ENCODE data around the gene RC3H1. TPM values are rescaled to one million over a fixed set of nuclear protein-coding genes. Genes with fewer than 3 reads are reported as not detected.

The RC3H1 gene
- total and polyA plus RNA-seq, 2 of the 8 experiments (the other 6 are each of a cell fraction or from before 2014, with no cell fraction given), result 7.4 to 32.2 TPM

- DNase-seq (ENCODE audit: low read depth in 1 of 2, low spot score in 2 of 2), result no peak
- H4K20me1 ChIP-seq (replicated peaks in 1 of 2; ENCODE audit: control insufficient read depth in 1 of 2, insufficient read depth in 2 of 2, low read length in 2 of 2), result no peaks in the 10 kb centered on the region
- H3K79me2 ChIP-seq (ENCODE audit: control insufficient read depth in 1 of 2, insufficient read depth in 2 of 2, low read length in 2 of 2), result no peaks in the 10 kb centered on the region
- H3K27me3 ChIP-seq (replicated peaks in 1 of 4; ENCODE audit: control insufficient read depth in 3 of 4, extremely low read depth in 1 of 4, insufficient read depth in 3 of 4, low read length in 3 of 4), result peaks cover 0 to 7% (median 4%) of the 10 kb centered on the region in 4 experiments; a peak in 6 of 7 replicates
- H3K4me2 ChIP-seq (ENCODE audit: insufficient read depth in 1 of 2, low read depth in 2 of 2, low read length in 2 of 2), result no peak overlapping the region
- no peaks in the 10 kb centered on the region for H3K9me3 ChIP-seq (ENCODE audit: insufficient read depth in 2 of 2, low read depth in 1 of 2, low read length in 1 of 2)
- H2BK5ac ChIP-seq (ENCODE audit: low read depth, low read length), result no peak overlapping the region
- H3K4me1 ChIP-seq (replicated peaks in 1 of 4; ENCODE audit: control insufficient read depth in 3 of 4, insufficient read depth in 4 of 4, low read length in 3 of 4), result peaks cover 0 to 1% (median 0%) of the 10 kb centered on the region in 4 experiments; a peak in 2 of 7 replicates
- no peak overlapping the region for H3K4ac ChIP-seq (replicated peaks; ENCODE audit: insufficient read length, low read depth, low read length)
- H3K9ac ChIP-seq (replicated peaks in 1 of 4; ENCODE audit: extremely low read depth in 1 of 4, low read depth in 3 of 4, low read length in 3 of 4), result no peak overlapping the region
- ChIA-PET CTCF (ENCODE audit: partially characterized antibody) (interaction anchor here (0.6 to 1.0 kb wide), 3 partner anchors 11 to 637 kb away, joined by 3 to 4 read pairs (median 3); no protein-coding TSS in a partner anchor), POLR2A (ENCODE audit: partially characterized antibody) (interaction anchor here (1.6 kb wide), 1 partner anchor 168 kb away, joined by 4 read pairs; no protein-coding TSS in a partner anchor)
- no peak overlapping the region for H2BK20ac ChIP-seq (ENCODE audit: low read length)
- no peaks in the 10 kb centered on the region for H3K36me3 ChIP-seq (ENCODE audit: control insufficient read depth in 2 of 4, insufficient read depth in 4 of 4, low read length in 3 of 4)
- no peaks in the 10 kb centered on the region for H3K79me1 ChIP-seq (ENCODE audit: low read depth, low read length)
- no peak overlapping the region for H2AFZ ChIP-seq (ENCODE audit: low read length)
- no peak overlapping the region for H3K27ac ChIP-seq (ENCODE audit: low read depth, low read length)
- no peak overlapping the region for H2AK5ac ChIP-seq (ENCODE audit: low read depth, low read length)
- no peak overlapping the region for H3K56ac ChIP-seq (replicated peaks; ENCODE audit: insufficient read length, low read depth, low read length)
- no peak overlapping the region for H2BK120ac ChIP-seq (replicated peaks; ENCODE audit: low read depth, low read length)
- no peak overlapping the region for H4K5ac ChIP-seq (ENCODE audit: insufficient read length, low read depth, low read length)
- H4K8ac ChIP-seq (ENCODE audit: extremely low read depth, insufficient read depth, low read length), result no peak overlapping the region
- H3K14ac ChIP-seq (ENCODE audit: insufficient read length), result no peak overlapping the region
- H3K18ac ChIP-seq (ENCODE audit: extremely low read depth, low read length), result no peak overlapping the region
- no peak overlapping the region for H4K91ac ChIP-seq (replicated peaks; ENCODE audit: insufficient read length, low read length)
- no peaks in the 10 kb centered on the region for H3K23me2 ChIP-seq (ENCODE audit: low read depth, low read length)
- H3K23ac ChIP-seq (ENCODE audit: insufficient read length), result no peak overlapping the region
- no peak overlapping the region for H3K4me3 ChIP-seq (ENCODE audit: extremely low read depth in 1 of 4, insufficient read depth in 2 of 4, low read depth in 3 of 4, low read length in 4 of 4)
- H2BK15ac ChIP-seq (ENCODE audit: low read length), result no peak overlapping the region
- no peak overlapping the region for H2BK12ac ChIP-seq (ENCODE audit: low read depth, low read length)
- no peak for FAIRE-seq
- TF ChIP-seq USF2 (IDR thresholded peaks at IDR 0.05; ENCODE audit: low read length), result no peak
- TF ChIP-seq POLR2AphosphoS5 (IDR thresholded peaks at IDR 0.05; ENCODE audit: low read depth, low read length), result no peak
- TF ChIP-seq SIX5 (IDR thresholded peaks at IDR 0.05; ENCODE audit: low read depth, low read length), result no peak
- TF ChIP-seq JUND (IDR thresholded peaks at IDR 0.05; ENCODE audit: low read length), result no peak
- no peak for TF ChIP-seq GABPA (IDR thresholded peaks at IDR 0.05; ENCODE audit: borderline replicate concordance, insufficient read depth, low read length)
- TF ChIP-seq KDM4A (IDR thresholded peaks at IDR 0.05; ENCODE audit: low read depth, low read length, severe bottlenecking), result no peak
- no peak for TF ChIP-seq EZH2 (IDR thresholded peaks at IDR 0.05; ENCODE audit: low read depth, low read length, severe bottlenecking)
- no peak for TF ChIP-seq BRCA1 (IDR thresholded peaks at IDR 0.05; ENCODE audit: low read depth, low read length)
- TF ChIP-seq RAD21 (IDR thresholded peaks at IDR 0.05 in 1 of 2, conservative IDR thresholded peaks at IDR 0.05 in 1 of 2; ENCODE audit: low read depth in 2 of 2, low read length in 2 of 2), result no peak
- no peak for TF ChIP-seq ATF2 (IDR thresholded peaks at IDR 0.05; ENCODE audit: low read length)
- no peak for TF ChIP-seq SIN3A (conservative IDR thresholded peaks at IDR 0.05 in 1 of 2, IDR thresholded peaks at IDR 0.05 in 1 of 2; ENCODE audit: low read depth in 1 of 2, low read length in 2 of 2)
- TF ChIP-seq SIRT6 (IDR thresholded peaks at IDR 0.05; ENCODE audit: low read length), result no peak
Observed at GRCh38 chr1:174028495-174028894, 6.3 kb upstream of the RC3H1 start.

Data from H1 (cell line).